Tibial nerve (tissue), 4 donors: ENCODE measurements around the gene SAMD9.

Experiments
- EP300 ChIP-seq, 2 donors: sonication (generic); formaldehyde crosslinking; IDR thresholded peaks; one replicate each; pipeline ENCODE4 v1.6.1; 2017; ENCODE audit warnings: antibody characterized with exemption in 2 of 2, mild to moderate bottlenecking in 1 of 2
- POLR2A ChIP-seq, 2 donors: fragments of 450-650 bp; IDR thresholded peaks; one replicate each; pipeline ENCODE4 v1.6.1; 2017; ENCODE audit warnings: antibody characterized with exemption in 2 of 2, mild to moderate bottlenecking in 2 of 2, moderate library complexity in 2 of 2
- TF ChIP-seq, protein P1 (sequence below), 5 experiments: fragments of 200-600 bp in 3 of 5; fragments of 450-650 bp in 2 of 5; sonication (generic) in 3 of 5; IDR thresholded peaks; one replicate each; pipeline ENCODE4 v1.5.1; 2016 to 2019; ENCODE audit warnings: antibody characterized with exemption in 5 of 5, mild to moderate bottlenecking in 3 of 5, moderate library complexity in 2 of 5

DNA sequence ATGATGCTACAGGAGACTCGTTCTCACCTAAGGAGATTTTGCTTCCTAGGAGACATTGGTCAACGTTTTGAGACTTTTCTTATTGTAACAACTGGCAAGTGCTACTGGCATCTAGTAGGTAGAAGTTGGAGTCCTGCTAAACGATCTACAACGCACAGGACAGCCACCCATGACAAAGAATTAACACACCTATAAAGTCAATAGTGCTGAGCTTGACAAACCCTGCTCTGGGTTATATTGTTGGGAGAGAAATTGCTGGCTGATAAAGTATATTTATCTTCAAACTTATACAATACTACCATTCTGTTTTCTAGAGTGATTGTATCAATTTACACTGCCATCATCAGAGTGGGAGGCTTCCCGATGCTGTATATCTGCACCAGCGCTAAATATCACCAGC lies 57.8 kb downstream of the SAMD9 start:
- TF ChIP-seq, protein P1, sequence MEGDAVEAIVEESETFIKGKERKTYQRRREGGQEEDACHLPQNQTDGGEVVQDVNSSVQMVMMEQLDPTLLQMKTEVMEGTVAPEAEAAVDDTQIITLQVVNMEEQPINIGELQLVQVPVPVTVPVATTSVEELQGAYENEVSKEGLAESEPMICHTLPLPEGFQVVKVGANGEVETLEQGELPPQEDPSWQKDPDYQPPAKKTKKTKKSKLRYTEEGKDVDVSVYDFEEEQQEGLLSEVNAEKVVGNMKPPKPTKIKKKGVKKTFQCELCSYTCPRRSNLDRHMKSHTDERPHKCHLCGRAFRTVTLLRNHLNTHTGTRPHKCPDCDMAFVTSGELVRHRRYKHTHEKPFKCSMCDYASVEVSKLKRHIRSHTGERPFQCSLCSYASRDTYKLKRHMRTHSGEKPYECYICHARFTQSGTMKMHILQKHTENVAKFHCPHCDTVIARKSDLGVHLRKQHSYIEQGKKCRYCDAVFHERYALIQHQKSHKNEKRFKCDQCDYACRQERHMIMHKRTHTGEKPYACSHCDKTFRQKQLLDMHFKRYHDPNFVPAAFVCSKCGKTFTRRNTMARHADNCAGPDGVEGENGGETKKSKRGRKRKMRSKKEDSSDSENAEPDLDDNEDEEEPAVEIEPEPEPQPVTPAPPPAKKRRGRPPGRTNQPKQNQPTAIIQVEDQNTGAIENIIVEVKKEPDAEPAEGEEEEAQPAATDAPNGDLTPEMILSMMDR (IDR thresholded peaks at IDR 0.05) = no peak
- TF ChIP-seq EP300 (IDR thresholded peaks at IDR 0.05) (no peak), POLR2A (IDR thresholded peaks at IDR 0.05) (no peak)
